ENCODE data around the gene GDI2.
"Not testable (repeated sequence)": the region's sequence is repeated elsewhere in the genome, so short reads cannot be mapped to it uniquely, and the experiment has no call there.

The GDI2 gene

DNA sequence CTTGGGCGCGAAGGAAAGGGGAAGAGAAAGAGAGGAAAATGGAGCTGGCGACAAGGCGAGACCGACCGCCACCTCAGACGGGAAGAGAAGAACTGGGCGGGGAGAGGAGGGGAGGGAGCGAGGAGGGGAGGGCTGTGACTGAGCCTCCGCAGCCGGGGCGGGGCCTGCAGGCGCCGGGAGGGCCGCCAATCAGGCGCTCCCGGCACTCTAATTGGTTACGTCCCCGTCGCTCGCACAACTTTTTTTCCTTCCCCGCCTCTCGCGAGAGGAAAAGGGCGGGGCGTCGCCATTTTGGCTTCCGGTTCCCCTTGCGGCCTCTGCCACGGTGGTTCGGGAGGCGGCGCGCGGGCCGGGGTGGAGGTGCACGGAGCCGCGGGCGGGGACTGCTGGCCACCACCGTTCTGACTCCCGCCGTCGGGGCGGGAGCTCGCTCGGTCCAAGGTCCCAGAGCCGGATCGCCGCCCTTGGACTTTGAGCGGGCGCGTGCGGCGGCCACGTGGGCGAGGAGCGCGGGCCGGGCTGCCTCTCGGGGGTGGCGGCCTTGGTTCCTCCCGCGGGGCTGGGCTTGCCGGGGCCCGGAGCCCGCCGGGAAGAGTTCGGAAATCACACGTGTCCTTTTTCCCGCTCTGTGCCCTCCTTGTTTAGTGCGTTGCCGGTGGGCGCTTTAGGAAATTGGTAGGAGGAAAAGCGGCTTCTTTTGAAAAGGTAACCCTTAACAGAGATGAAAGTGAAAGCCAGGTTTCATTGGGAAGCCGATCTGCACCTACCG, at the start of gene GDI2:
Gene GDI2 (minus strand): TSS at position 94 of the 769 bp plus-strand sequence. CDS start 176 bp downstream, outside the sequence.
- DNase-seq: peak; percentile 73

DNA sequence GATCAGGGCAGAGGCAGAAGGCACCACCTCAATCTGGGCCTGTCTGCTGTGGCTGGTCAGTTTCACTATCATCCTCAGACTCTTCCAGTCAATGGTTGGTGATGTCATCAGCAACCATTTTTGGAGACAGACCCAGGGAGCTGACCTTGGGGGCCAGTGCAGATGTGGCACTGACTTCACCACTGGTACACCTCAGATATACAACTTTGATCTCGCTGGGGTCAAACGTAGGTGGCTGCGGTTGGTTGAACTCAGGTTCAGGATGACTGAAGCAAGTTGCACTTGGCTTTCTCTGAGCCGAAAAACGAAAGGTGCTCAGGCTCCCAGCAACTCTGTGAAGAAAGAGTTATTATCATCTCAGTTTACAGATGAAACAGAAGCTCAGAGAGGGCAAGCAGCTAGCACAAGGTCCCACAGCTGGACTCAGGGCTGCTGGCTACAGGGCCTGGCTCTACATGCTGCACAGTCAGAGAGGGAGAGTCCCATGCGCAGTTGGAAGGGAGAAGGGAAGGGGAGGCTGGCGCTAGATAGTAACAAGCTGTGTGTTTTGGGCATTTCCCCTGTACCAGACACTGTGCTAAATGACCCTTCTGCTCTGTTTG, 49.2 kb upstream of the GDI2 start:
- no peak for DNase-seq

DNA sequence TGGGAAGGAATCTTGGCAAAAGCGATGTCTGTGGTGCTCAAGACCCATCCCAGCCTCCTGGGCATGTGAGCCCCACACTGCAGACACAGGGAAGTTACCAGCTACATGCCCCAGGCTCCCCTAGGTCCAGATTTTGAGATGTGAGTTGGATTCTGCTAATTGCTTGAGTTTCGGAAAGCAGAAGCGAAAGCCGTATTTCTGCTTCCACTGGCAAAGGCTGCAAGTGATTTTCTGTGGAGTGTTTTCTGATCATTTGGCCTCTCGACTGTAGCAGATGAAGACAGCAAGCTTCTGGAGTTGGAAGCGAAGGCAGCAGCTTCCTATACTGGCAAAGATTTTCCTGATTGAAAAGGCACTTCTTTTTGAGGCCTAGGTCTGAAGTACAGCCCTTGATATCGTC, 46.8 kb upstream of the GDI2 start:
- DNase-seq: no peak

DNA sequence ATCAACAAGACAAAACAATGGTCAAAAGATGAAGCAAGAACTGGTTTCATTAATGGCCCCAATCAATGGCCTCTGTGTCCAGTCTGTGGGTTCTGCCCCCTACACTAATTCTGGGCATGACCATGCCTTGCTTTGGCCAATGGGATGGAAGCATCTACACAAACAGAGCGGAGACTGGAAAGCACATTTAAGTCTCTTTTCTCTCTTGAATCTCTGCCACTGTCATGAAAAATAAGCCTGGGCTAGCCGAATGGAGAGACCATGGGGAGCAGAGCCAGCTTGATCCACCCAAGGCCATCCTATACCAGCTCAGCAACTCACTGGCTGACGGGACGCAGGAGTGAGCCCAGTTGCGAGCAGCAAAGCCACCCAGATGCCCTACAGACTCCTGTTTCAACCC, 45.6 kb upstream of the GDI2 start:
- no peak for DNase-seq

DNA sequence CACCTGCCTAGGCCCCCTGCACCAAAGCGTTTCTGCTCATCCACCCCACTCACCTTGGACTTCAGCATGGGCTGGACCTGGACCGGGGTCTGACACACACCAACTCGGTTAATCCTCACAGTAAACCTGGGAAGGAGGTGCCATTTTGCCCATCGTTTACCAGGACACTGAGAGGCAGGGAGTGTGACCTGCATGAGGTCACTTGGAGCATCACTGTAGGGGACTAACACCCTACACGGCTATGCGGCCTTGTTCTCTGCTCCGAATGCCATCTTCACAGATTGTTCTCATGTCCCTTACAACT, 43.4 kb upstream of the GDI2 start:
- DNase-seq: no peak

DNA sequence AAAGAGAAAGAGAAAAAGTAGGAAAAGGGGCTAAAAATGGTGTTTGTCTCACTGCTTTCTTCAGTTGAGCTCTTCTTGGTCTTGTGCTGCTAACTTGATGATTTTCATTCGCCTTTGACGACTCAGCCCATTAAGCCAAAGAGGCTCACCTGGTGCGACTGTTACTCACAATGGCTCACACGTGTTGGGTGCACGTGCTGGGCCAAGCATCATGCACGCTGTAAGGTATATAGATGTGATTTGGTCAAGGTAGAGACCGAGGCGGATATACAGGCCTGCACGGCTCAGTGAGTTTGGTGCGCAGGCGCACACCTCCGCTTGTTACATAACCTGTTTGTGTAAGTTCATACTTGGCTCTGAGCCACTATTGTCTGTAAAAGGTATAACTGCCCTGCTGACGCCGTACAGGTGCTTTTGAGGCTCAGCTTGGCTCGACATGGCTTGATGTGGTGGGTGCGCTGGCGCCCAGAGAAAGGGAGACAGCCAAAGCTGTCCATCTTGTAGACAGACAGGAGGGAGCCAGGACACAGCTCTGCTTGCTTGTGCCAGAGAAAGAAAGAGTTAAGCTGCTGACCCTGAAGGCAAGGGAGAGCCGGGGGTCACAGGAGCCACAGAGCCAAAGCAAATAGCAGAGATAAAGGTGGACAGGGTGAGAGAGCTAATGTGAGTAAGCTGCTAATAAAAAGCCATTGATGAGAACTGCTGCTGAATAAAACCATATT, 42.9 kb upstream of the GDI2 start:
- no peak for DNase-seq

DNA sequence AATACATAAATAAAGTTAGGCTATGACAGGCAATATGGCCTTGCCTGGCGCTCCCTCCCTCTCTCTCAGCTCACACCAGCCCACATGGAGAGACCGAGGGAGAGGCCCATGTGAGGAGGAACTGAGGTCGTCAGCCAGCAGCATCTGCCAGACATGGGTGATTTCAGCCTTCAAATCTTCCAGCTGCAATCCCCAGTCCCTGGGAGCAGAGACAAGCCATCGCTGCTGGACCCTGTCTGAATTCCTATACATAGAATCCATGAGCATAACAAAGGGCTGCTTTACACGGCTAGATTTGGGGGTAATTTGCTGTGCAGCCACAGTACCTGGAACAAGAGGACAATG, 40.9 kb upstream of the GDI2 start:
- DNase-seq: no peak

DNA sequence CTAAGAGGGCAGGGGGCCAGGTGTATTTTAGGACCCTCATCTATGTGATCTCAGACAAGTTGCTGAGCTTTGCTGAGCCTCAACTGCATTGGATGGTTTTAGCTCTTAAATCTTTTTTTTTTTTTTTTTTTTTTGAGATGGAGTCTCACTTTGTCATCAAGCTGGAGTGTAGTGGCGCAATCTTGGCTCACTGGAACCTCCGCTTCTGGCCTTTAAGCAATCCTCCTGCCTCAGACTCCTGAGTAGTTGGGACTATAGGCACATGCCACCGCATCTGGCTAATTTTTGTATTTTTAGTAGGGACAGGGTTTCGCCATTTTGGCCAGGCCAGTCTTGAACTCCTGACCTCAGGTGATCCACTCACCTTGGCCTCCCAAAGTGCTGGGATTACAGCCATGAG, 33.4 kb upstream of the GDI2 start:
- not testable (repeated sequence) for DNase-seq

DNA sequence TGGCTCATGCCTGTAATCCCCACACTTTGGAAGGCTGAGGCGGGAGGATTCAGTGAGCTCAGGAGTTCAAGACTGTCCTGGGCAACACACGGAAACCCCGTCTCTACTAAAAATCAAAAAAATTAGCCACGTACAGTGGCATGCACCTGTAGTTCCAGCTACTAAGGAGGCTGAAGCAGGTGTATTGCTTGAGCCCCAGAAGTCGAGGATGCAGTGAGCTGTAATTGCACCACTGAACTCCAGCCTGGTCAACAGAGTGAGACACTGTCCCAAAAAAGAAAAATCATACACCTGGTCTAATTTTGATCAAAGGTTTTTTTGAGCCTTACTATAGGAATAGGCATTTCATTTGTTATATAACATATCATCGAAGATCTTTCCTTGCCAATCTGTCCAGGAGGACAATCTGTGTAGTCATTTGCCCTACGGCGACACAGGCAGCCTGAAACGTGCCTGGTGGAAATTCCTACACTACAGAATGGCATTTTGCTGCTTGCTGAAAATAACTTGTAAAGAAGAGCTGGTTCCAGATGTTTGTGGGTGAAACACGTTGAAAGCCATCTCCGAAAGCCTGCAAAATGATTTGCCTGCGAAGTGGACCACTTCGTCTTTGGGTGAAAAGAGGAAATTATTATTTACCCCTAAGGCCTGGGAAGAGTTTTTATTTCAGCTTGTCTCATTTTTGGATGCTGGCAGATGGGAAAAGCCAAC, 31.3 kb upstream of the GDI2 start:
- DNase-seq: no peak

DNA sequence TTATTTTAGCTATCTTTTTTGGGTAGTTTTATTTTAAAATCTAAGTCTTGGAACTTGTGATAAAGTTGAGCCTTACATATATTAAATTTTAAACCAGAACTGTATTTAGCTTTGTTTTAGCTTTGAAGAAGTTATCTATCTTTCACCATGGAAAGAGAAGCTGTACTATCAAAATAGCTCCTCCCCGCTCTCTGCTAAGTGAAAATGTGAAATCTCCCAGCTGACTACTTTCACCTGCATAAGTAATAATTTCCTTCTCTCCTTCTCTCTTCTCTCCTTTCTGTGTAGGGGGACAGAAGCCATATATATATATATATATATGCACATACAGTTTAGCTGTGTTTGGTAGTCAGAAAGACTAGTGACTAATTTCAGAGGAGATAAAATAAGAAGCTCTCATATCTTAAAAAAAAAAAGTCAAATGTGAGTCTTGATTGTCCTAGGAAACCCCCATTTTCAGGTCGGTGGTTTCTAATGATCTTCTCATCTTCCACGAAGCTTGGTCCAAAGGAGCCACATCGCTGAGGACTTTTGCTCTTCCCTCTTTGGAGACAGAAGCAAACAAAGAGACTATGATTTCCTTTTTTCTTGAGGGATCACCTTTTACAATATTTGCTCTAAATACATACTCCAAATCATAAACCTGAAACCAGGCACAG, 30.6 kb upstream of the GDI2 start:
- DNase-seq: no peak

DNA sequence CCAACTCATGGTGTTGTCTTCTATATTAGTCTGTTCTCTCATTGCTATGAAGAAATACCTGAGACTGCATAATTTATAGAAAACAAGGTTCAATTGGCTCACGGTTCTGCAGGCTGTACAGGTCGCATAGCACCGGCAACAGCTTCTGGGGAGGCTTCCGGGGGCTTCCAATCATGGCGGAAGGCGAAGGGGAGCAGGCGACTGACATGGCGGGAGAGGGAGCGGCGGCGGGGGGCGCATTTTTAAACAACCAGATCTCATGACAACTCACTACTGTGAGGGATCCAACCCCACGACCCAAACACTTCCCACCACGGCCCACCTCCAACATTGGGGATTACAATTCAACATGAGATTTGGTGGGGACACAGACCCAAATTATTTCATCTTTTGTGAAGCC, 28.7 kb upstream of the GDI2 start:
- DNase-seq: no peak

DNA sequence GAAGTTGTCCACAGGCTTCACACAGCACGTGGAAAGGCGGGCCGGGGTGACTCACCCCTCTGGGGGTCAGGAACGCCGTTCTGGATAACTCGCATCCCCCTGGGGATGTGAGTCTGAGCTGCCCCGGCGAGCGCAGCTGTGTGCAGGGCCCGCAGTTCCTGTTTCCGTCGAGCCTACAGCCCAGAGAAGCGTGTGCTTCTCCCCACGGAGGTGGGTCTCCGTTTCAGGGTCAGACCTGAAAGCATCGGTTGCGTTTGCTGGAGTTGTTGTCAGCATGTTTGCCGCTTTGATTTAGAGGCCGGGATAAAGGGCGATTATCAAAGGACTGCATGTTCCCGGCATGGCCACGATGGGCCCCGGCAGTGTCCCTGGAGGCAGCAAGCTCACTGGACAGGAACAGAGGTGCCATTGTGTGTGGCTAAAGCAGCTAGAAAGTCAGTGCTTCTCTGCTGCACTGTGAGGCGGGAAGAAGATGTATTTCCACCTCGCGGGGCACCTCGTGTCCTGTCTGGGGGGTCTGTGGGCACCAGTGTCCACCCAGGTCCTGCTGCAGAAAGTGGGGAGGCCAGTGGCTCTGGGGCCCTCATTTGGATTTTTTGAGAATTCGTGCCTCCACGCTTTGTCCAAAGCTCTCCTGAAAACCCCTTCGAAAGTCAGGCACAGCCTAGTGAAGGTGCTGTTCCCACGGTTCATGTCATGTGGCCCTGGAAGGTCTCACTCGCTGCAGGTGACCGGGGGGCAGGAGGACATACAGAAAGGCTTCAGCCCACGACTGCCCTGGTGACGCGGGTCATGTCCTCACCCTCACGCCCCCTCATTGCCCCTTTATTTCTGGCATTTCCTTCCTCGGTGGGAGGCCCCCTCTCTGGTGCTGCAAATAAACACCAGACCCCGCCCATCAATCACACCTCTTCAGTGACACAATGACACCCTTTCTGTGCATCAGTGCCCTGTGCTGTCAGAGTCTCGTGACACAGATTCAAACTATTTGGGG, 27.4 kb upstream of the GDI2 start:
- no peak for DNase-seq

DNA sequence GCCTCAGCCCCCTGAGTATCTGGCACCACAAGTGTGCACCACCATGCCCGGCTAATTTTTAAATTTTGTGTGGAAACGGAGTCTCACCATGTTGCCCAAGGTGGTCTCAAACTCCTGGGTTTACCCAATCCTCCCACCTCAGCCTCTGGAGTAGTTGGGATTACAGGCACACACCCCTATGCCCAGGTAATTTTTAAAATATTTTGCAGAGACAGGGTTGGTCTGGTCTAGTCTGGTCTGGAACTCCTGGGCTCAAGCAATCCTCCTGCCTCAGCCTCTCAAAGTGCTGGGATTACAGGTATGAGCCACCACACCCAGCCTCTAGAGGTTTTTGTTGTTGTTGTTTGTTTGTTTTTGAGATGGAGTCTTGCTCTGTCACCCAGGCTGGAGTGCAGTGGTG, 22.9 kb upstream of the GDI2 start:
- not testable (repeated sequence) for DNase-seq

DNA sequence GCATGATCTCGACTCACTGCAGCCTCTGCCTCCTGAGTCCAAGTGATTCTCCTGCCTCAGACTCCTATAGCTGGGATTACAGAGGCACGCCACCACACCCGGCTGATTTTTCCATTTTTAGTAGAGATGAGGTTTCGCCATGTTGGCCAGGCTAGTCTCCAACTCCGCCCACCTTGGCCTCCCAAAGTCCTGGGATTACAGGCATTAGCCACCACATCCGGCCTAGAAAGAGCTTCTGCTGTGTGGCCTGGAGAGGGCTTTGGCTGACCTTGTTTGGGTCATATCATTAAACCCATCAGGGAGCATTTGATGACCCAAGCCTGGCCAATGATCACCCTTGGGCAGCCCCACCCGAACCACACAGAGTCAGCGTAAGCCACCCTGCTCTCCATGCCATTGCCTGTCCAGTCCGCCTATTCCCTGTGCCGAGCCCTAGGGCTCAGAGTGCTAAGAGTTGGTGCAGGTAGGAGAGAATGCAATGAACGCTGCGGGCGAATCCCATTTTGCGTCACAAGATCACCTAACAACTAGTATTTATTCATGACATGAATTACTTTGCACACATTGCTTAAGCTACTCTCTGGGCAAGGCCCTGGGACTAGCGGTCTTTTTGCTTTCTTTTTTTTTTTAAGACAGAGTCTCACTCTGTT, 22.3 kb upstream of the GDI2 start:
- no peak for DNase-seq

DNA sequence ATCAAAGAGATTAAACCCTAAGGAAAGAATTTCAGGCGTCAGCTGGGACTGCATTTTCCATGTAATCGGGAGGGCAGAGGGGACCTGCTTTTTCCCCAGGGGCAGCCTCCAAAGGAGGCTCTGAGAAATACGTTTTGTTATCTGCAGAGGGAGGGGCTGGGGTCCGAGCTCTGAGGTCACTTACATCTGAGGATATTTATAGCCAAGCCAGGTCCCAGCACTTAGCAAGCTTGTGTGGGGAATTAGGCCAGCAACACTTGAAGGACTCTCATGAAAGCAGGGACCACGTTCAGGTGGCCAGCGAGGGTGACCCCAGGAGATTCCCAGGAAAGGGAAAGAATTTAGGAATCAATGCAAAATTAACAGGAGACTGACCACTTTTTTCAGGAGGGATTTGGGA, 20.6 kb upstream of the GDI2 start:
- DNase-seq: no peak

DNA sequence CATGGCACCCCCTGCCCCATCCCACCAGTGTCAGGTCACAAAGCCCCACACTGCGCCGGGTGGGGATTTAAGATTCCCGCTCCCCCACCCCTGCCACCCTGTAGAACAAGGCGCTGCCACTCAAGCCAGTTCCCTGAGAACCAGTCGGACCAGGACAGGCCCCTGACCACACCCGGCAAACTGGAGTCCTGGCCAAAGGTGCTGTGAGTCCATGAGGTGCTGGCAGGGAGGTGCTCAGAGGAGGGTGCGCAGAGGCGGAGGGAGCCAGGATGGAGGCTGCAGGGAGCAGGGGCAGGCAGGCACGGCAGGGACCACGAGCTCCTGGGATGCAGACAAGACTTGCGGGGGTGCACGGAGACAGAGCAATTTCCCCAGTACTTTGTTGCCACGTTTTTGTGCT, 19.7 kb upstream of the GDI2 start:
- no peak for DNase-seq

DNA sequence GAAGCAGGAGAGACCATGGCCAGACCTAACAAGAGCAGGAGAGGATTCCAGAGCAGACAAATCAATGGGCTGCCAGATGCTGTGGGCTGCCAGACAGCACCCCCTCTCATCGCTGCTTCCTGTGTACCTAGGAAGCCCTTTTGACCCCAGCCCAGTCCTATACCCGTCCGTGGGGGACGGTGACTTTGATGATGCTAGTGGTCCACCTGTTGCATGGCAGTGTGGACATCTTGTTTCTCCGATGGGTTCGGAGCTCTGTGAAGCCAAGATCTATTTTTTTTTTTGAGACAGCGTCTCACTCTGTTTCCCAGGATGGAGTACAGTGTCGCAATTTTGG, 18.2 kb upstream of the GDI2 start:
- no peak for DNase-seq

DNA sequence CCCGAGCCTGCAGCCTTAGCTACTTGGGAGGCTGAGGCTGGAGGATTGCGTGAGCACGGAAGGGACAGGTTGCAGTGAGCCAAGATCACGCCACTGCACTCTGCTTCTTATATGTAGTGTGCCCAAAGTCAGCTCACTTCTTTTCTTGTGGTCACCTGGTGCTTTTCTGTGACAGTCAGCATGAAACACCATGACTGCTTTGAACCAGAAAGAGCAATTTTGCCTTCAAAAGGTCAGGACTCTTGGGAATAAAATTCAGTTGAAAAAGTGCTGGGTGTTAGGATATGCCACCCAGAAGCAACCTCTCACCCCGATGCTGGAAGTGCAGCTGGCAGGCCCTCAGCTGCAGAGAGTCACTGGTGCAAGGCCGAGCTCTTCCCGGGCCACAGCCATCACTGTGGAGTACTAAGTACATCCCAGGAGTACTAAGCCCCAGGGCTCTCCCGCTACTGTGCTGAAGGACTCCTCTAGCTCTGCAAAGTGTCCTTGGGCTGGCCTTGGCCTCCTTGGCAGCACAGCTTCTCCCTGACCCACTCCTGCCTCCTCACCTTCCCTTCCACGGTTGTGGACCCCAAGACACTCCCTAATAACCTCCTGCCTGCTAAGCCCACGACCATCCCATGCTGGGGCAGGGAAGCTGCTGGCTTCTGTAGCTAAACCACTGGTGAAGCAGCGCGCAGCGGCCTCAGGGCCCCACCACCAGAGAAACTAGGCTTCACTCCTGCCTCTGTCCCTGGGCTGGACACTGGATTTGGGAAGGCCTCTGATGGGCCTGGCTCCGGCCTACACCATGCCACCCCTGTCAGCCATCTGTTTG, 17.6 kb upstream of the GDI2 start:
- no peak for DNase-seq

DNA sequence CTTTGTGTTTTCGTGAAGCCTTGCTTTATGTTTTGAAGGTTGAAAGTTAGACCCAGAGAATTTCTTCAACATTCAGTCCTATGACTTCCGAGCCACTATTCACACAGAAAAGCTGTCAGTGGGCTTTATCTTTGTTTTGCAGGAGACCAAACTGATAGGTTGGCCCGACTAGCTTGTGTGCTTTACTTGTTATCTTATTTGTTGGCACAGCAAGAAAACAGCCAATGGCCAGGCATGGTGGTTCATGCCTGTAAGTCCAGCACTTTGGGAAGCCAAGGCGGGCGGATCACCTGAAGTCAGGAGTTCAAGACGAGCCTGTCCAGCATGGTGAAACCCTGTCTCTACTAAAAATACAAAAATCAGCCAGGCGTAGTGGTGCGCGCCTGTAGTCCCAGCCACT, 16.0 kb upstream of the GDI2 start:
- DNase-seq: no peak

DNA sequence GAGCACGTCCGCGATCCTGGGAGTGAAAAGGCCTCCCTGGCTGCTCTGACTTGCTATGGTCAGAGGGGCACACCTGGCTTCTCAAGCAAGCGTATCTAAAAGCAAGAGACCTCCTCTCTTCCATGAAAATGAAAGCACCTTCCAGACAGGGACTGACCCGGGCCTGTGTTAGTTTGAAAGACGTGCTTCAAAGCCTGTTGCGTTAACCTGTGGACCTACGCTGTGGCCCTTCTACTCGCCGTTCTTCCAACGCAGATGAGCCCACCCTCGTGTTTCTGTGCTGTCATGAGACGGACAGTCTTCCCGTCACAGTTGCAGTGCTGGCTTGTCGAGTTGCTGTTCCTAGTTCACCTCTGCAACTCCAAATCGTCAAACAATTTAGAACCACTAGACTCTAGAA, 15.5 kb upstream of the GDI2 start:
- DNase-seq: no peak

DNA sequence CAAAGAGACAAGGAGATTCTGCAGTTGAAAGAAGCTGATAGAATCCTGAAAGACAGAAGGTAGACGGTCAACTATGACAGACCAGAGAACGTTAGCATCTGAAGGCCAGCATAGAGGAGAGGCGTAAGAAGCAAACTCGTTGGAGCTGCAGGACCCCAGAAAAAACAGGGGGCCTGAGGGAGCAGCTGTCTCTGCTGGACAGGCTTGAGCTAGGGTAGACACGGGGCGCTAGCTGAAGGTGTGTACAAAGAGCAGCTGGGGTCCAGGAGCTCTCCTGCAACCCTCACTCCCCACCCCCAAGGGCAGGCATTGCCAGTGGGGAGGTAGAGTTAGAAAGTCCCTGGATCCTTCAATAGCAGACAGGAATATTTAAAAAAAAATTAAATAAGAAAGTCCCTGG, 14.6 kb upstream of the GDI2 start:
- DNase-seq: no peak

All from NCI-H2081 treated with DMSO at 0.1 percent for 48 hours (cell line).